GM19328 (cell line): Measurements from ENCODE around the gene ICE1.
A peak's percentile ranks its signal among the peaks of the same experiment; 100 is the strongest.
"Not testable (repeated sequence)": the region's sequence is repeated elsewhere in the genome, so short reads cannot be mapped to it uniquely, and the experiment has no call there.

Source experiments
- ATAC-seq: cut with Tn5 transposase; IDR thresholded peaks from one replicate; pipeline ENCODE4 v1.9.1; 2021; ENCODE audit warnings: mild to moderate bottlenecking, moderate library complexity; ENCODE audit not compliant: unreplicated experiment

ICE1 gene

GRCh38 chr5:5421961-5422818, at the start of gene ICE1:
Gene ICE1 (plus strand): TSS chr5:5422677. CDS start chr5:5422916, 239 bp downstream.
- peak; percentile 76 for ATAC-seq

- no peak for ATAC-seq
These were observed 49.5 kb upstream of the ICE1 start for GRCh38 chr5:5372930-5373329.

GRCh38 chr5:5373351-5373989, 49.0 kb upstream of the ICE1 start:
- no peak for ATAC-seq

- ATAC-seq, result no peak
These were observed 48.3 kb upstream of the ICE1 start for GRCh38 chr5:5374009-5374715.

- ATAC-seq, result no peak
These were observed 44.7 kb upstream of the ICE1 start for GRCh38 chr5:5377780-5378179.

- no peak for ATAC-seq
These were observed 43.9 kb upstream of the ICE1 start for GRCh38 chr5:5378531-5378930.

GRCh38 chr5:5380298-5380697, 42.2 kb upstream of the ICE1 start:
- ATAC-seq, result no peak

- no peak for ATAC-seq
These were observed 41.1 kb upstream of the ICE1 start for GRCh38 chr5:5381310-5381913.

- ATAC-seq, result no peak
These were observed 39.0 kb upstream of the ICE1 start for GRCh38 chr5:5383461-5383860.

- ATAC-seq, result no peak
These were observed 37.7 kb upstream of the ICE1 start for GRCh38 chr5:5384660-5385330.

- no peak for ATAC-seq
These were observed 37.2 kb upstream of the ICE1 start for GRCh38 chr5:5385331-5385662.

- no peak for ATAC-seq
These were observed 36.1 kb upstream of the ICE1 start for GRCh38 chr5:5386329-5386728.

- ATAC-seq, result no peak
These were observed 35.3 kb upstream of the ICE1 start for GRCh38 chr5:5387192-5387591.

- no peak for ATAC-seq
These were observed 34.7 kb upstream of the ICE1 start for GRCh38 chr5:5387777-5388176.

GRCh38 chr5:5390121-5390869, 32.2 kb upstream of the ICE1 start:
- not testable (repeated sequence) for ATAC-seq

- not testable (repeated sequence) for ATAC-seq
These were observed 30.0 kb upstream of the ICE1 start for GRCh38 chr5:5392504-5392903.

- ATAC-seq, result not testable (repeated sequence)
These were observed 28.0 kb upstream of the ICE1 start for GRCh38 chr5:5394384-5394986.

- ATAC-seq, result not testable (repeated sequence)
These were observed 27.4 kb upstream of the ICE1 start for GRCh38 chr5:5395093-5395492.

- ATAC-seq, result no peak
These were observed 24.4 kb upstream of the ICE1 start for GRCh38 chr5:5398071-5398470.

- ATAC-seq, result no peak
These were observed 21.4 kb upstream of the ICE1 start for GRCh38 chr5:5401095-5401494.
